ENCODE measurements around the gene LSAMP.
"Not testable (repeated sequence)": the region's sequence is repeated elsewhere in the genome, so short reads cannot be mapped to it uniquely, and the experiment has no call there.

LSAMP gene

GRCh38 chr3:116246406-116246980, 198.8 kb downstream of the LSAMP start:
- DNase-seq (ENCODE audit: low read depth in 2 of 3, low spot score in 2 of 3): no peak

- DNase-seq (ENCODE audit: low read depth in 2 of 3, low spot score in 2 of 3): no peak
Observed at GRCh38 chr3:116242825-116243224, 202.5 kb downstream of the LSAMP start.

- no peak for DNase-seq (ENCODE audit: low read depth in 2 of 3, low spot score in 2 of 3)
Observed at GRCh38 chr3:116241677-116242076, 203.6 kb downstream of the LSAMP start.

- DNase-seq (ENCODE audit: low read depth in 2 of 3, low spot score in 2 of 3): no peak
Observed at GRCh38 chr3:116240261-116240660, 205.0 kb downstream of the LSAMP start.

- DNase-seq (ENCODE audit: low read depth in 2 of 3, low spot score in 2 of 3): no peak
Observed at GRCh38 chr3:116238846-116239565, 206.3 kb downstream of the LSAMP start.

GRCh38 chr3:116233711-116234357, 211.5 kb downstream of the LSAMP start:
- no peak for DNase-seq (ENCODE audit: low read depth in 2 of 3, low spot score in 2 of 3)

GRCh38 chr3:116230431-116231020, 214.8 kb downstream of the LSAMP start:
- DNase-seq (ENCODE audit: low read depth in 2 of 3, low spot score in 2 of 3): no peak

GRCh38 chr3:116226266-116226665, 219.0 kb downstream of the LSAMP start:
- no peak for DNase-seq (ENCODE audit: low read depth in 2 of 3, low spot score in 2 of 3)

GRCh38 chr3:116216761-116217160, 228.5 kb downstream of the LSAMP start:
- no peak for DNase-seq (ENCODE audit: low read depth in 2 of 3, low spot score in 2 of 3)

- no peak for DNase-seq (ENCODE audit: low read depth in 2 of 3, low spot score in 2 of 3)
Observed at GRCh38 chr3:116211901-116212300, 233.4 kb downstream of the LSAMP start.

- not testable (repeated sequence) for DNase-seq (ENCODE audit: low read depth in 2 of 3, low spot score in 2 of 3)
Observed at GRCh38 chr3:116208830-116209229, 236.5 kb downstream of the LSAMP start.

GRCh38 chr3:116200956-116201690, 244.2 kb downstream of the LSAMP start:
- no peak for DNase-seq (ENCODE audit: low read depth in 2 of 3, low spot score in 2 of 3)

GRCh38 chr3:116199063-116199462, 246.2 kb downstream of the LSAMP start:
- DNase-seq (ENCODE audit: low read depth in 2 of 3, low spot score in 2 of 3): no peak

- no peak for DNase-seq (ENCODE audit: low read depth in 2 of 3, low spot score in 2 of 3)
Observed at GRCh38 chr3:116198087-116198486, 247.2 kb downstream of the LSAMP start.

GRCh38 chr3:116192464-116192863, 252.8 kb downstream of the LSAMP start:
- DNase-seq (ENCODE audit: low read depth in 2 of 3, low spot score in 2 of 3): no peak

- DNase-seq (ENCODE audit: low read depth in 2 of 3, low spot score in 2 of 3): no peak
Observed at GRCh38 chr3:116191409-116191808, 253.9 kb downstream of the LSAMP start.

- DNase-seq (ENCODE audit: low read depth in 2 of 3, low spot score in 2 of 3): no peak
Observed at GRCh38 chr3:116190095-116190494, 255.2 kb downstream of the LSAMP start.

GRCh38 chr3:116188231-116188785, 257.0 kb downstream of the LSAMP start:
- DNase-seq (ENCODE audit: low read depth in 2 of 3, low spot score in 2 of 3): no peak

GRCh38 chr3:116186049-116186448, 259.2 kb downstream of the LSAMP start:
- DNase-seq (ENCODE audit: low read depth in 2 of 3, low spot score in 2 of 3): no peak

GRCh38 chr3:116181159-116181558, 264.1 kb downstream of the LSAMP start:
- DNase-seq (ENCODE audit: low read depth in 2 of 3, low spot score in 2 of 3): no peak

- DNase-seq (ENCODE audit: low read depth in 2 of 3, low spot score in 2 of 3): no peak
Observed at GRCh38 chr3:116179091-116179490, 266.2 kb downstream of the LSAMP start.

All from activated CD8-positive, alpha-beta memory T cell treated with anti-CD3 and anti-CD28 coated beads for 48 hours (primary cell).